Stomach (tissue), 4 donors: ENCODE measurements around the gene CLBA1.

Source experiments
- CTCF ChIP-seq, 7 experiments: fragments of 450-650 bp in 4 of 7; fragments of 200-600 bp in 3 of 7; sonication (generic) in 3 of 7; IDR thresholded peaks; one replicate each; pipeline ENCODE4 v1.5.1; 2016 to 2019; ENCODE audit warnings: antibody characterized with exemption in 7 of 7, control low read depth in 2 of 7, mild to moderate bottlenecking in 1 of 7
- POLR2A ChIP-seq, 4 donors: fragments of 450-650 bp; IDR thresholded peaks; one replicate each; pipeline ENCODE4 v1.6.1; 2016; ENCODE audit warnings: antibody characterized with exemption in 4 of 4, control low read depth in 2 of 4, mild to moderate bottlenecking in 1 of 4, moderate library complexity in 1 of 4
- POLR2AphosphoS5 ChIP-seq, 3 donors: sonication (generic); formaldehyde crosslinking; IDR thresholded peaks; one replicate each; pipeline ENCODE4 v1.6.1; 2016; ENCODE audit warnings: antibody characterized with exemption in 3 of 3

- TF ChIP-seq CTCF (IDR thresholded peaks at IDR 0.05) (no peak), POLR2AphosphoS5 (IDR thresholded peaks at IDR 0.05) (no peak), POLR2A (IDR thresholded peaks at IDR 0.05) (no peak)
Measured at GRCh38 chr14:105021656-105022275, 36.2 kb downstream of the CLBA1 start.
